ENCODE results near the gene SCNN1A. TPM values are rescaled to one million over a fixed set of nuclear protein-coding genes. Genes with fewer than 3 reads are reported as not detected.

The SCNN1A gene
- total RNA-seq, 3 donors from 2014 or later: 1.3 to 175 (median 93.7) TPM

DNA sequence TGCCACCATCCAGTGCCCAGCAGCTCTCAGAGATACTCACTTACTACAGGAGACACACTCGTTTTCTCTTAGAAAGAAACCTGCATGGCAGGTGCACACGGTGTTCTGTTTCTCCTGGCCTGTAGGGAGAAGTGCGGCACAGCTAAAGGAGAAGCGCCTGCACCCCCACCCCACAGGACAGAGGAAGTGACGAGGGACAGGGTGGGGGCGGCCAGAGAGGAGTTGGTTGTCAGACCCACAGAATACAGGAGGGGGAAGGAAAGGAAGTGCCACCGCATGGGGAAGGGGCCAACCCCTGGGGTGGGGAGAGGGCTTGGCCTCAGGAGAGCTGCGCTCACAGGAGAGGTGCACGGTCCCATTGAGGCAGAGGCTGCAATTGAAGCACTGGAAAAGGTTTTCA, 42.3 kb downstream of the SCNN1A start:
- H3K36me3 ChIP-seq: peaks cover 14% of the 10 kb centered on the region
- DNase-seq (ENCODE audit: low spot score in 2 of 2): no peak
- peaks cover 10 to 39% of the 10 kb centered on the region in 2 donors for H3K4me1 ChIP-seq
- H3K27ac ChIP-seq: peak overlapping the region; percentile 95 to 98
- no peak for TF ChIP-seq POLR2AphosphoS5 (IDR thresholded peaks at IDR 0.05)
- TF ChIP-seq, protein P1, sequence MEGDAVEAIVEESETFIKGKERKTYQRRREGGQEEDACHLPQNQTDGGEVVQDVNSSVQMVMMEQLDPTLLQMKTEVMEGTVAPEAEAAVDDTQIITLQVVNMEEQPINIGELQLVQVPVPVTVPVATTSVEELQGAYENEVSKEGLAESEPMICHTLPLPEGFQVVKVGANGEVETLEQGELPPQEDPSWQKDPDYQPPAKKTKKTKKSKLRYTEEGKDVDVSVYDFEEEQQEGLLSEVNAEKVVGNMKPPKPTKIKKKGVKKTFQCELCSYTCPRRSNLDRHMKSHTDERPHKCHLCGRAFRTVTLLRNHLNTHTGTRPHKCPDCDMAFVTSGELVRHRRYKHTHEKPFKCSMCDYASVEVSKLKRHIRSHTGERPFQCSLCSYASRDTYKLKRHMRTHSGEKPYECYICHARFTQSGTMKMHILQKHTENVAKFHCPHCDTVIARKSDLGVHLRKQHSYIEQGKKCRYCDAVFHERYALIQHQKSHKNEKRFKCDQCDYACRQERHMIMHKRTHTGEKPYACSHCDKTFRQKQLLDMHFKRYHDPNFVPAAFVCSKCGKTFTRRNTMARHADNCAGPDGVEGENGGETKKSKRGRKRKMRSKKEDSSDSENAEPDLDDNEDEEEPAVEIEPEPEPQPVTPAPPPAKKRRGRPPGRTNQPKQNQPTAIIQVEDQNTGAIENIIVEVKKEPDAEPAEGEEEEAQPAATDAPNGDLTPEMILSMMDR (IDR thresholded peaks at IDR 0.05): no peak
- no peak for TF ChIP-seq POLR2A (IDR thresholded peaks at IDR 0.05)
- no peaks in the 10 kb centered on the region for H3K27me3 ChIP-seq
- no peaks in the 10 kb centered on the region for H3K9me3 ChIP-seq
- peak overlapping the region in 1 of 3 donors; percentile 34 for H3K4me3 ChIP-seq
- intact Hi-C loops (cut with DNase I; ENCODE audit: low total_unique reads): no loop called here

DNA sequence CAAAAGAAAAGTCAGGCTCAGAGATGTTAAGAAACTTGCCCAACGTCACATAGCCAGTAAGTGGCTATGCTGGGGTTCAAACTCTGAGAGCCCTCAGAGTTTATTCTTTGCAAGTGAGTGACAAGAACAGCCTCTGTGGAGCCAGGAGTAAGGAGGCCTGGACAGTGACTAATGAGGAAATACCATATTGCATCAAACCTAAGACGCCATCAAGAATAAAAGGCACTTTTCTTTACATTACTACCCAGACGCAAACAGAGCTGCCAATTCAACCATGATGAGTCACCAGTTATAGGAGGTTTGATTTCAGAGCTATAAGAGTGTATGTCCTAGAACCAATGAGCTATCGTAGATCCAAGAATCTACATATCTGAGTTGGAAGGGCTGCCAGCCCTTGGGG, 42.9 kb downstream of the SCNN1A start:
- peaks cover 10 to 35% of the 10 kb centered on the region in 2 donors for H3K4me1 ChIP-seq
- intact Hi-C loops (cut with DNase I; ENCODE audit: low total_unique reads): no loop called here
- no peak for DNase-seq (ENCODE audit: low spot score in 2 of 2)
- H3K27ac ChIP-seq: peak overlapping the region; percentile 95 to 98
- no peak overlapping the region for H3K4me3 ChIP-seq
- TF ChIP-seq POLR2AphosphoS5 (IDR thresholded peaks at IDR 0.05) (no peak), POLR2A (IDR thresholded peaks at IDR 0.05) (no peak)
- TF ChIP-seq, protein P1 (IDR thresholded peaks at IDR 0.05): no peak
- no peaks in the 10 kb centered on the region for H3K9me3 ChIP-seq
- no peaks in the 10 kb centered on the region for H3K27me3 ChIP-seq
- H3K36me3 ChIP-seq: peaks cover 14% of the 10 kb centered on the region

DNA sequence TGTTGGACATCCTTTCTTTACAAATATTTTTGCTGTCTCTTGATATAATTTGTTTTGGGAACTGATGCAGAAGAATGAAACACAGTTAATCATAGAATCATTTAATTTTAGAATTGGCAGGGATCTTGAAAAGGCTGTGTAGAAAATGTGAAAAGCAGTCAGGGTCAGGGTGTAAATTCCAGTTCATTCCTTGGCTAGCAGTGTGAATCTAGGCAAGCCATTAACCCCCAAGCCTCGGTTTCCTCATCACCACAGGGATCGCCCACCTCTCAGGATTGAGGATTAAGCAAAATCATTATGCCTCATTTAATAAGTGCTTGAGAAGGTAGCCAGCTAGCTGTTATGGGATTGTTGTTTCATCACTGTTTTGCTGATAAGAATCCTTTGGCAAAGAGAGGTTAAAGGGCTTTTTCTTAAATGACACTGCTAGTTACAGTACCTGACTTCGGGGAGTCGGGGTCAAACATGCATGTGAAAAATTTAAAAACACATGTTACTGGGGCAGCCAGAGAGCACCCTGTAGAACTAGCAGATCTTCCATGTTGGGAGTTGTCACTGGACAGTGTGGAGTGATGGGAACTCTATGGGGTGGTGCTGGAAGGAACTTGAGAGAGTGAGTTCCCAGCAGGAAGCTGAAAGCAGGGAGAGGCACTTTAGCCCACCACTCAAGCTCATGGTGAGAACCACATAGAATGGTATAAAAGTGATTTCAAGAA, 44.2 kb downstream of the SCNN1A start:
- Histone ChIP-seq H3K36me3 (peaks cover 14% of the 10 kb centered on the region), H3K27ac (peak overlapping the region; percentile 2 to 82), H3K4me1 (peaks cover 4 to 22% of the 10 kb centered on the region in 2 donors), H3K4me3 (no peak overlapping the region), H3K27me3 (no peaks in the 10 kb centered on the region), H3K9me3 (no peaks in the 10 kb centered on the region)
- intact Hi-C loops (cut with DNase I; ENCODE audit: low total_unique reads): no loop called here
- no peak for DNase-seq (ENCODE audit: low spot score in 2 of 2)
- TF ChIP-seq POLR2AphosphoS5 (IDR thresholded peaks at IDR 0.05) (no peak), POLR2A (IDR thresholded peaks at IDR 0.05) (no peak)
- TF ChIP-seq, protein P1 (IDR thresholded peaks at IDR 0.05): no peak

DNA sequence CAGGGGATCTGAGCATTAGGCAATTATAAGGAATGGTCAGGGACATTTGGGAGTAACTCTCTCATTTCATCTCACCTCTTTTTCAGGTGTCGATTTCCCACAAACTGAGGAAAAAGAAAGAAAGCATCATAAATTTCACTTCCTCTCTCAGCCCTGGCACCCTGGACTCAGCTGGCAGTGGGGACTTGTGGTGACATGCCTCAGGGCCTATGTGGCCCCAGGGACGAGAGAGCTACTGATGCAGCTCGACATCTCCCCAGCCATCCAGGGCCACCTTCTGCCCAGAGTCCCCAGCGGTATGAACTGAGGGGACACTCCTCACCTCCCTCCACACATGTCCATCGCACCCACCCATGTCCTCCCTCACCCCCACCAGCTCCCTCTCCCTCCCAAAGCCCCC, 45.2 kb downstream of the SCNN1A start:
- Histone ChIP-seq H3K36me3 (peaks cover 14% of the 10 kb centered on the region), H3K27ac (peak overlapping the region; percentile 22 to 82)

DNA sequence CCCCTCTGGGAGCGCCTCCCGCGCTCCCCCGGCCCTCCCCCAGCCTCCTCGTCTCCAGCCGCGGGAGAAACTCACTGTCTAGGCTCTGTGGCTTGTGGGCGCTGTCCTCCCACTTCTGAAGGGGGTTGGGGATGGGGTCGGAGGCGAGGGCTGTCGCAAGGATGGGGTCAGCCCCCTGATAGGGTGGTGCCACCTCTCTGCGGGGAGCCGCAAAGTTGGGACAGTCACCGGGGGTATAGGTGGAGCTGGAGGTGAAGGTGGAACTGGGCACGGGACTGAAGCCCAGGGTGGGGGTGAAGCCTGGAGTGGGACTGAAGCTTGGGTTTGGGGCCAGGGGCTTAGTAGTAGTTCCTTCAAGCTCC, 45.7 kb downstream of the SCNN1A start:
- Histone ChIP-seq H3K4me3 (no peak overlapping the region), H3K27ac (peak overlapping the region; percentile 22 to 82), H3K36me3 (peaks cover 14% of the 10 kb centered on the region), H3K9me3 (no peaks in the 10 kb centered on the region), H3K4me1 (peaks cover 4 to 15% of the 10 kb centered on the region in 2 donors), H3K27me3 (no peaks in the 10 kb centered on the region)
- intact Hi-C loops (cut with DNase I; ENCODE audit: low total_unique reads): no loop called here
- TF ChIP-seq POLR2AphosphoS5 (IDR thresholded peaks at IDR 0.05) (no peak), POLR2A (IDR thresholded peaks at IDR 0.05) (no peak)
- TF ChIP-seq, protein P1 (IDR thresholded peaks at IDR 0.05): no peak
- DNase-seq (ENCODE audit: low spot score in 2 of 2): no peak

More for the DNA sequence above, 45.2 kb downstream of the SCNN1A start:
- Histone ChIP-seq H3K9me3 (no peaks in the 10 kb centered on the region), H3K4me1 (peaks cover 4 to 19% of the 10 kb centered on the region in 2 donors), H3K4me3 (no peak overlapping the region), H3K27me3 (no peaks in the 10 kb centered on the region)
- intact Hi-C loops (cut with DNase I; ENCODE audit: low total_unique reads): no loop called here
- TF ChIP-seq, protein P1 (IDR thresholded peaks at IDR 0.05): no peak
- TF ChIP-seq POLR2A (IDR thresholded peaks at IDR 0.05) (no peak), POLR2AphosphoS5 (IDR thresholded peaks at IDR 0.05) (no peak)
- DNase-seq (ENCODE audit: low spot score in 2 of 2): no peak
